NAMALWA (cell line): ENCODE measurements around the gene CACFD1.
A peak's percentile ranks its signal among the peaks of the same experiment; 100 is the strongest.

ENCODE experiments used
- DNase-seq: peaks from one replicate; pipeline ENCODE4 v3.0.0-alpha.2; 2015; ENCODE audit warnings: low spot score

The CACFD1 gene

GRCh38 chr9:133464638-133465037 is 4.9 kb downstream of the CACFD1 start:
- no peak for DNase-seq

GRCh38 chr9:133465984-133466383 is 6.2 kb downstream of the CACFD1 start:
- no peak for DNase-seq

- DNase-seq: no peak
These were observed 7.3 kb downstream of the CACFD1 start for GRCh38 chr9:133467101-133467500.

- no peak for DNase-seq
These were observed 8.6 kb downstream of the CACFD1 start for GRCh38 chr9:133468374-133468773.

DNA sequence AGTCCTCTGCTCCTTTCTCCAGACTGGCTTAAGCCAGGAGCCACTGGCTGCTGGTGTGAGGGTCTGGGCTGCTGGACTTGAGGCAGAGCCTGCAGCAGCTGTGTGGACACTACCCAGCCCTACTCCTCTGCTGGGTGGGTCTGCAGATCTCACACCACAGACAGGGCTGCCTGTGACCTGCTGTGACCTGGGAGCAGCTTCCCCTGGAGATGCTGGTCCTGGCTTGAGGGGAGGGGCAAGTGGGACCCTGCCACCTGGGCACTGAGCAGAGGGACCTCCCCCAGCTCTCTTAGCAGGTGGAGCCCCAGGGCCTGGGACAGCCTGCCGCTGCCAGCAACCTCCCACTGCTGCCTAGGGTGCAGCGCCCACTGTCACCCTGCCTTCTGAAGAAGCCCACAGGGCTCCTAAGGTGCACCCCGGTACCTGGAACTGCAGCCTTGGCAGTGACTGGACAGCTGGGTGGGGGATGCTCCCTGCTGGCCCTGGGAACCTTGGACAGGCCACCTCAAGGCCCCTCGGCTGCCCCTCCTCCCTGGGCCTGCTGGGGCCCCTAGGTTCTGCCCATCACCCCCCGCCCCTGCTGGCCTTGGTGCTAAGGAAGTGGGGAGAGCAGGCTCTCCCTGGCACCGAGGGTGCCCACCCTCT is 9.1 kb downstream of the CACFD1 start:
- no peak for DNase-seq

GRCh38 chr9:133470427-133470924 is 10.7 kb downstream of the CACFD1 start:
- DNase-seq: no peak

DNA sequence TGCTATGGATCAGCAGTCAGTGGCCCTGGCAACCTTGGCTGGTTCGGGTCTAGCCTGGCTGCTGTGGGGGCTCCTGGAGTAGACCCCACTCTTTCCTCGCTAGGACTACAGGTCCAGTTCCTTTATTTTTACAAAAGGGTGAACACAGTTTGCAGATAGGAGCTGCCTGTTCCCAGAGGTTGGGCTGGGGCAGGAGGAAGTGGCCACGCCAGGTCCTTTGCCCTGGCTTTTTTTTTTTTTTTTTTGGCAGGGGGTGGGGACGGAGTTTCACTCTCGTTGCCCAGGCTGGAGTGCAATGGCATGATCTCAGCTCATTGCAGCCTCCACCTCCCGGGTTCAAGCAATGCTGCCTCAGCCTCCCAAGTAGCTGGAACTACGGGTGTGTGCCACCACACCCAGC is 11.2 kb downstream of the CACFD1 start:
- no peak for DNase-seq

DNA sequence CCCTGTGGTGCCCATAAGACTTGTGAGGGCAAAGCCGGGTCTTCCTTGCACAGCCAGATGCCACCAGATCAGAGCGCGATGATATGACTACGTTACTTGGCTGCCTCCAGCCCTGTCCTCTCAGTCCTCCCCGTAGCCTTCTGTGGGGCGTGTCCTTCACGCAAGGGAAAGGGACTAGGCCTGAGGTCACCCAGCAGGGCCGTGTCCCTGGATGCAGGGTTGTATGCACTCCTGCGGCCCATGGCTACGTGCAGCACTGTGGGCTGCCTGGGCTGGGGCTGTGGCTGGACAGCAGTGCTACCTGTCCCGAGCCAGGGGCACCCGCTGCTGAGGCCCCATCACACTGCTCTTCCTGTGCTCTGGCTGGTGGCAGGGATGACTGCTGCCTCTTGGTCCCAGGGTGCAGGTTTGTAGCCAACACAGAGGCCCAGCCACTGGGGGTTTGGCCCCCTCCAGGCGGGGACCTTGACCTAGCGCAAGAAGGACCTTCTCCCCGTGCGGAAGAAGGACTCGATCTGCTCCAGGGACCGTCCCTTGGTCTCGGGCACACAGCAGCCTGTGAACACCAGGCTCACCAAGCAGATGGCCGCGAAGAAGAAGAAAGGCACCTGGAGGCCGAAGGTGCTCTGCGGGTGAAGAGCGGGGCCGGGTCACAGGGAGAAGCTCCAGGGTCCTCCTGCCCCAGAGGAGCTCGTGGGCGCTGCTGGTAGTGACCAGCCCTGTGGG is 11.9 kb downstream of the CACFD1 start:
- no peak for DNase-seq

GRCh38 chr9:133472277-133472645 is 12.5 kb downstream of the CACFD1 start:
- no peak for DNase-seq

DNA sequence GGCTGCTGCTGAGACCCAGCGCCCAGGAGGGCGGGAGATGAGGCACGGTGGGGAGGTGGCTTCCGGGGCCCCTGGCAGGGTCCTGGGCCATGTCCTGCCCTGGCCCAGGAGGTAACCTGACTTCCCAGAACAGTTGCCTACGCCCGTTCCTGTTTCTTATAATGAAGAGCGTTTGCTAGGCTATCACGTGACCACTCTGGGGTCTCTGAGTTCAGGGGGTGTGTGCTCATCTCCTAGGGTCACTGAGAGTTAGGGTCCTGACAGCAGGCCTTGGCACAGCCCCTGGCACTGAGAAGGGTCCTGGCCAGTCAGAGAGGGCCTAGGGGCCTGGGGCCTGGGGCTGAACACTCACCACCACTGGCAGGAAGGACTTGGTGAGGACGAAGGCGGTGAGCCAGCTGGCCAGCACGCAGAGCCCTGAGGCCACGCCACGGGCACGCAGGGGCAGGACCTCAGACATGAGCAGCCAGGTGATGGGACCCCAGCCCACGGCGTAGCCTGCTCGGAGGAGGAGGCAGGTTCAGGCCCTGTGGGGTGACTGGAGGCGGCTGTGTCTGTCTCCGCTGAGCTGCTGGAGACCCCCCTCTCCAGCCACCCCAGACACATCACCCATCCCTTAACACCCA is 13.1 kb downstream of the CACFD1 start:
- DNase-seq: no peak

DNA sequence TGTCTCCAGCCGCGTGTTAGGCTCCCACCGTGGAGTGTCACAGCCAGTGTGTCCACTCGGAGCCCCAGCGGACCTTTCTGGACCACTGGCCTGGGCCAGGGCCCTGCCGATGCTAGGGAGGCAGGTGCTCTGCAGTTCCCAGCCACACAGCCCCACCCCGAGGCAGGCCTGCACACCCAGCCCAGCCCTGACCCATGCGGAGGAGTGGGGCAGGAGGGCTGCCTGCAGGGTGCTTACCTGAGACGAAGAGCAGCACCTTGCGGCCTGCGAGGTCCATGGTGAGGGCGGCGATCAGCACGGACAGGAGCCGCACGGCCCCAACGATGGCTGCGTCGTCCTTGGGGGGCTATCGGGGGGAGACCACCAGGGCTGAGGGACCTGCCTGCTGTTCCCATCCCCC is 14.0 kb downstream of the CACFD1 start:
- DNase-seq: no peak

- no peak for DNase-seq
These were observed 14.4 kb downstream of the CACFD1 start for GRCh38 chr9:133474215-133474614.

GRCh38 chr9:133474853-133475252 is 15.1 kb downstream of the CACFD1 start:
- no peak for DNase-seq

- DNase-seq: no peak
These were observed 15.7 kb downstream of the CACFD1 start for GRCh38 chr9:133475292-133476012.

DNA sequence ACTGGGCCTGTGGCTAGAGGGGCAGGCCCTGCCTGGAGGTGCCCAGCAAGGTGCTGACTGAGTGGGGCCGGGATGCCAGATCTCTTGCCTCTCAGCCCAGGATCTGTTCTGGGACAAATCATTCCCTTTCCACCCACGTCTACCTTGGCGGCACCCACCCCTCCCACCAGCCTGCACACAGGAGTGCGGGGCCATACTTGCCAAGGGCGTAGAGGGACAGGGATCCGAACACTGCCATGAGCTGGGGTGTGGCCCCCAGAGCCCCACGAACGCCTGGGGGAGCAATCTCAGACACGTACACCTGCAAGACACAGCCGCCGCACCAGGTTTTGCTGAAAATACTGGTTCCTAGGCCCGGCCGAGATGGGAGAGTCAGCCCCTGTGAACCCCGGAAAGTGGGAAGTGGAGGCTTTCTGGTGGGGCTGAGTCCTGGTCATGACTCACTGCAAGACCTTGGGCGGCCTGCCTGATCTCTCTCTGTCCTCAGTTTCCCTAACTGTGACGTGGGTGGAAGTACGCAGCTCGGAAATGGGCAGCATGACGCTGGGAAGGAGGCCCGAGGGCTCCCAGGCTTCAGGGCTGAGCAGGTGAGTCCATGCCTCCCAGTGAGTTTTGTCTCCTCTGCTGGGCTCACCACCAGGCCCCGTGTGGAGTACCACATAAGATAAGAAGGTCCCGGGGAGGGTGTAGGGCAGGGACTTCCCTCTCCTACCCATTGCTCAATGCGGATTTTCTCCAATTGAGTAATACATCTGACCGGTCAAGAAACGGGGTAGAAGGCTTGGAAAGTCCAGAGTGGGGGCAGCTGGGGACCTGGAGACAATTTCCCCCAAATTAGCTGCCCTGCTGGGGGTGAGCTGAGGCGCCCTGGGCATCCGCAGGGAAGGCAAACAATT is 16.5 kb downstream of the CACFD1 start:
- no peak for DNase-seq

GRCh38 chr9:133476941-133477340 is 17.2 kb downstream of the CACFD1 start:
- DNase-seq: no peak

DNA sequence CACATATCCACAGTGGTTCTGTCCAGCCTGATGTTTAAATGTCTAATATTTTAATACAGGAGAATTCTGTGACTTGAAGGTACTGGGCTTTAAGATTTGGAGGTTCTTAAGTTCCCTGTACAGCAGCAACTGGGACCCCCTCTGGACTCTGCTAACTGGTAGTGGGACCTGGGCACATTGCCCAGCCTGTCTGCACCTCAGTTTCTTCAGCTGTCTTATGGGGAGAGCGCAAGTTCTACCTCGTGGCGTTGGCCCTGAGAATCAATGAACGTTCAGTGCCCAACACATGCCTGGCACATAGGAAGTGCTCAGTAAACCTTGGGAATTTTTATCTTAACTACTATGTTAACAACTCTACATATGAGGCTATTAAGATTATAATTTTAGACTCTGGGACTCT is 17.7 kb downstream of the CACFD1 start:
- no peak for DNase-seq

DNA sequence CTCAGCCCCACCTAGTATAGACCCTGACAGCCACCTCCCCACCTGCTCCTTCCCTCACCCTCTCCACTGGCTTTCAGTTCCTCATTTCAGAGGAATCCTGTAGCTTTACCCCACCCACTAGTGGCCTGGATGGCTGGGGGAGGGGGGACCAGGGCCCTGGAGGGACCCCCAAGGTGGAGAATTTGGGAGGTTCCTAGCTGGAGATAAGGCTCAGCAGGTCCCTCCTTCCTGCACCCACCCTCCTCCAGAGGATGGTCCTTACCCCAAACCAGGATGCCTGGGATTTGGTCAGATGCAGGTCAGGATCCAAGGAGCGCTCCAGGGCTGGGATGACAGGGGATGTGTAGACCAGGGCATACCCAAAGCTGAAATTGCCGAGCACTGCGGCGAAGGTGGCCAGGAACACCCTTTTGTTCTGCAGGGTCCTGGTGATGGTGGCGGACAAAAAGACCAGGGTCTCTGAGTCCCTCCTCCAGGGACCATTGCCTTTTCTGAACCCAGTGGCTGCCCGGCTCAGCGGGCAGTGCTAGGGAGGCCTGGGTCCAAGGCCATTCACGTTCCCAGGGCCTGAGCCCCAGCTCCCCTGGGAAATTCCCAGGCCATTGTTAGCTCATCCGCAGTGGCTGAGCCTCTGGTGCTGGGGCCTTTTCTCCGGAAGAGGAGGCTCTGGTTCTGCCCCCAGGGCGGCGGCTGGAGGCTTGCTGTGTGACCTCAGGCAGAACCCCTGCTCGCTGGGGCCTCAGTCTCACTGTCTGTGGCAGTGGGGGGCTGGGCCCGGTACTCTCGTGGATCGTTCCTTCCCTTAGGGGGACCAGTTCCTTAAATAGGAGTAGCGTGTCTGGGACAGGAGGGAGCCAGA is 18.4 kb downstream of the CACFD1 start:
- DNase-seq: peak; percentile 85

- DNase-seq: peak; percentile 92
These were observed 19.3 kb downstream of the CACFD1 start, which contains the start of gene SLC2A6 for GRCh38 chr9:133478851-133479711. TSS of gene SLC2A6 (minus strand) at chr9:133479099. CDS start at chr9:133479059, 40 bp downstream.
